Sigmoid colon (tissue), 7 donors: ENCODE results near the gene MOGAT1. TPM values are rescaled to one million over a fixed set of nuclear protein-coding genes. Genes with fewer than 3 reads are reported as not detected.
"Not testable (repeated sequence)": the region's sequence is repeated elsewhere in the genome, so short reads cannot be mapped to it uniquely, and the experiment has no call there.

ENCODE experiments used
- DNase-seq: peaks from one replicate; pipeline ENCODE4 v3.0.0-alpha.2; 2019
- H3K27ac ChIP-seq, 4 donors: fragments of 200-600 bp; sonication (generic); one replicate each; pipeline ENCODE4 v1.5.1; 2016 to 2019; ENCODE audit warnings: mild to moderate bottlenecking in 1 of 4
- H3K27me3 ChIP-seq, 3 donors: fragments of 200-600 bp; sonication (generic); one replicate each; pipeline ENCODE4 v1.5.1; 2019; ENCODE audit warnings: mild to moderate bottlenecking in 1 of 3
- H3K36me3 ChIP-seq, 4 donors: fragments of 200-600 bp; sonication (generic); one replicate each; pipeline ENCODE4 v1.5.1; 2016 to 2019
- H3K4me1 ChIP-seq, 4 donors: fragments of 200-600 bp; sonication (generic); one replicate each; pipeline ENCODE4 v1.5.1; 2017 to 2019
- H3K4me3 ChIP-seq, 4 donors: fragments of 200-600 bp; sonication (generic); one replicate each; pipeline ENCODE4 v1.5.1; 2017 to 2019; ENCODE audit warnings: mild to moderate bottlenecking in 2 of 4, moderate library complexity in 1 of 4
- H3K9me3 ChIP-seq, 4 donors: fragments of 200-600 bp in 3 of 4; sonication (generic) in 3 of 4; one replicate each; pipeline versions ENCODE4 v1.5.1 to v1.6.1; 2013 to 2019
- CTCF ChIP-seq, 4 experiments: fragments of 450-650 bp in 3 of 4; fragments of 200-600 bp in 1 of 4; IDR thresholded peaks; one replicate each; pipeline ENCODE4 v1.5.1; 2016 to 2019; ENCODE audit warnings: antibody characterized with exemption in 4 of 4, mild to moderate bottlenecking in 3 of 4, moderate library complexity in 2 of 4
- EP300 ChIP-seq, 4 donors: sonication (generic); formaldehyde crosslinking; IDR thresholded peaks; one replicate each; pipeline ENCODE4 v1.6.1; 2017; ENCODE audit warnings: antibody characterized with exemption in 4 of 4
- POLR2A ChIP-seq, 2 donors: fragments of 450-650 bp; IDR thresholded peaks; one replicate each; pipeline ENCODE4 v1.6.1; 2016; ENCODE audit warnings: antibody characterized with exemption in 2 of 2, mild to moderate bottlenecking in 2 of 2, moderate library complexity in 2 of 2
- POLR2AphosphoS5 ChIP-seq, 4 donors: sonication (generic); formaldehyde crosslinking; IDR thresholded peaks; one replicate each; pipeline ENCODE4 v1.6.1; 2017; ENCODE audit warnings: antibody characterized with exemption in 4 of 4
- WGBS, 2 donors: extraction: QIAGEN DNeasy Blood & Tissue Kit; methylation state at CpG; one replicate each; pipeline ENCODE4 v1.1.7; 2013; 5-methylcytosine and 5-hydroxymethylcytosine counted together
- intact Hi-C: fragments of 100-400 bp; cut with DNase I; formaldehyde crosslinking; loops from one replicate; pipeline ENCODE4 v1.15.1; 2023
- polyA plus RNA-seq, 3 donors: library from polyadenylated mRNA; stranded (reverse); fragments of 200-250 nt; gene quantifications; one replicate each; pipeline ENCODE4 v1.2.3, GENCODE V29; 2013
- total RNA-seq, 4 donors: library from RNA; depleted of rRNA; stranded (reverse); fragments of >200 nt; gene quantifications; one replicate each; pipeline ENCODE4 v1.1.0, GENCODE V29; 2016
- donor health status: healthy with polysubstance abuse.
- donor health status: Bipolar disorder and iron deficiency.
- donor health status: healthy.

The MOGAT1 gene
- total and polyA plus RNA-seq, 7 donors, result not detected

GRCh38 chr2:222751238-222751637 is 79.8 kb downstream of the MOGAT1 start:
- WGBS, 2 donors, result 80 to 90% methylated on average over 7 of the region's 7 CpGs
- peaks cover 0 to 14% (median 11%) of the 10 kb centered on the region in 4 donors for H3K4me1 ChIP-seq

GRCh38 chr2:222751821-222752719 is 80.6 kb downstream of the MOGAT1 start:
- no peak for DNase-seq
- Histone ChIP-seq H3K4me1 (peaks cover 0 to 14% (median 11%) of the 10 kb centered on the region in 4 donors), H3K36me3 (no peaks in the 10 kb centered on the region), H3K9me3 (no peaks in the 10 kb centered on the region), H3K27me3 (no peaks in the 10 kb centered on the region), H3K4me3 (no peak overlapping the region), H3K27ac (no peak overlapping the region)
- intact Hi-C loops, result no loop called here
- no peak for TF ChIP-seq POLR2A (IDR thresholded peaks at IDR 0.05)
- WGBS, 2 donors, result 77 to 84% methylated on average over 13 of the region's 13 CpGs

More at GRCh38 chr2:222751238-222751637, 79.8 kb downstream of the MOGAT1 start:
- DNase-seq, result no peak
- TF ChIP-seq POLR2AphosphoS5 (IDR thresholded peaks at IDR 0.05) (no peak), POLR2A (IDR thresholded peaks at IDR 0.05) (no peak), EP300 (IDR thresholded peaks at IDR 0.05) (no peak), CTCF (IDR thresholded peaks at IDR 0.05) (no peak)
- H3K36me3 ChIP-seq, result no peaks in the 10 kb centered on the region
- no peaks in the 10 kb centered on the region for H3K9me3 ChIP-seq
- no peaks in the 10 kb centered on the region for H3K27me3 ChIP-seq
- H3K27ac ChIP-seq, result no peak overlapping the region
- no peak overlapping the region for H3K4me3 ChIP-seq
- intact Hi-C loops, result no loop called here

- TF ChIP-seq POLR2AphosphoS5 (IDR thresholded peaks at IDR 0.05) (no peak), POLR2A (IDR thresholded peaks at IDR 0.05) (no peak), CTCF (IDR thresholded peaks at IDR 0.05) (no peak), EP300 (IDR thresholded peaks at IDR 0.05) (no peak)
- H3K27ac ChIP-seq, result peak overlapping the region in 3 of 4 donors; percentile 11 to 38 (median 31)
- 83 to 88% methylated on average over 5 of the region's 5 CpGs for WGBS, 2 donors
- H3K36me3 ChIP-seq, result no peaks in the 10 kb centered on the region
- H3K4me1 ChIP-seq, result peaks cover 0 to 14% (median 11%) of the 10 kb centered on the region in 4 donors
- intact Hi-C loops, result no loop called here
- no peak overlapping the region for H3K4me3 ChIP-seq
- no peak for DNase-seq
- H3K9me3 ChIP-seq, result no peaks in the 10 kb centered on the region
- no peaks in the 10 kb centered on the region for H3K27me3 ChIP-seq
Measured at GRCh38 chr2:222752746-222753145, 81.3 kb downstream of the MOGAT1 start.

GRCh38 chr2:222753251-222753824 is 81.9 kb downstream of the MOGAT1 start:
- Histone ChIP-seq H3K27ac (peak overlapping the region in 3 of 4 donors; percentile 11 to 38 (median 31)), H3K36me3 (no peaks in the 10 kb centered on the region), H3K9me3 (no peaks in the 10 kb centered on the region), H3K4me3 (no peak overlapping the region), H3K4me1 (peaks cover 0 to 14% (median 11%) of the 10 kb centered on the region in 4 donors), H3K27me3 (no peaks in the 10 kb centered on the region)
- TF ChIP-seq EP300 (IDR thresholded peaks at IDR 0.05) (no peak), POLR2AphosphoS5 (IDR thresholded peaks at IDR 0.05) (no peak), POLR2A (IDR thresholded peaks at IDR 0.05) (no peak), CTCF (IDR thresholded peaks at IDR 0.05) (no peak)
- DNase-seq, result no peak
- WGBS, 2 donors, result 12 to 56% methylated on average over 2 of the region's 2 CpGs
- intact Hi-C loops, result no loop called here

- WGBS, 2 donors, result 92 to 99% methylated on average over 1 of the region's 1 CpG
- Histone ChIP-seq H3K27me3 (no peaks in the 10 kb centered on the region), H3K27ac (no peak overlapping the region), H3K9me3 (no peaks in the 10 kb centered on the region), H3K4me1 (peaks cover 0 to 14% (median 11%) of the 10 kb centered on the region in 4 donors), H3K36me3 (no peaks in the 10 kb centered on the region), H3K4me3 (no peak overlapping the region)
- TF ChIP-seq POLR2A (IDR thresholded peaks at IDR 0.05) (no peak), POLR2AphosphoS5 (IDR thresholded peaks at IDR 0.05) (no peak), EP300 (IDR thresholded peaks at IDR 0.05) (no peak), CTCF (IDR thresholded peaks at IDR 0.05) (no peak)
- intact Hi-C loops, result no loop called here
- no peak for DNase-seq
Measured at GRCh38 chr2:222754324-222754930, 83.0 kb downstream of the MOGAT1 start.

- H3K36me3 ChIP-seq, H3K27ac ChIP-seq, H3K27me3 ChIP-seq, DNase-seq, H3K9me3 ChIP-seq, H3K4me3 ChIP-seq, intact Hi-C loops: not testable (repeated sequence)
- peaks cover 0 to 14% (median 11%) of the 10 kb centered on the region in 4 donors for H3K4me1 ChIP-seq
- 78 to 97% methylated on average over 5 of the region's 5 CpGs for WGBS, 2 donors
Measured at GRCh38 chr2:222755593-222755992, 84.1 kb downstream of the MOGAT1 start.
